Osteoblast (primary cell): ENCODE data around the gene SCYL2. TPM values are rescaled to one million over a fixed set of nuclear protein-coding genes. Genes with fewer than 3 reads are reported as not detected.

Experiments used
- DNase-seq: peaks from one replicate; pipeline ENCODE4 v3.0.0; 2011; ENCODE audit warnings: low spot score, mixed read lengths; ENCODE audit not compliant: insufficient read length; ENCODE audit errors: missing footprints
- H2AFZ ChIP-seq: 2 replicates; pipeline ENCODE4 v1.6.0; 2011; ENCODE audit warnings: mild to moderate bottlenecking, low read length
- H3K27ac ChIP-seq: 2 replicates; pipeline ENCODE4 v1.5.1; 2011; ENCODE audit warnings: mild to moderate bottlenecking, low read depth, low read length, moderate library complexity
- H3K27me3 ChIP-seq: 2 replicates; pipeline ENCODE4 v1.6.0; 2012; ENCODE audit warnings: mild to moderate bottlenecking, control low read depth, inconsistent platforms, low read length, moderate library complexity; ENCODE audit not compliant: insufficient read depth
- H3K36me3 ChIP-seq: 2 replicates; pipeline ENCODE4 v1.5.1; 2011; ENCODE audit warnings: mild to moderate bottlenecking, low read length, control low read depth, moderate library complexity; ENCODE audit not compliant: insufficient read depth
- H3K4me1 ChIP-seq: 2 replicates; pipeline ENCODE4 v1.5.1; 2011; ENCODE audit warnings: mild to moderate bottlenecking, low read length, control low read depth, moderate library complexity; ENCODE audit not compliant: insufficient read depth
- H3K4me2 ChIP-seq: 2 replicates; pipeline ENCODE4 v1.6.0; 2011; ENCODE audit warnings: mild to moderate bottlenecking, low read length; ENCODE audit not compliant: insufficient read depth
- H3K4me3 ChIP-seq: fragments of 200-600 bp; sonication (generic); 3 replicates; pipeline ENCODE4 v1.5.1; 2012; ENCODE audit warnings: mild to moderate bottlenecking, low read length, inconsistent platforms; ENCODE audit not compliant: insufficient read depth
- H3K79me2 ChIP-seq: 2 replicates; pipeline ENCODE4 v1.6.0; 2012; ENCODE audit warnings: mild to moderate bottlenecking, low read length, control low read depth, inconsistent platforms; ENCODE audit not compliant: insufficient read depth
- H3K9me3 ChIP-seq: 2 replicates; pipeline ENCODE4 v1.5.1; 2011; ENCODE audit warnings: low read depth, low read length, control low read depth
- H4K20me1 ChIP-seq: 2 replicates; pipeline ENCODE4 v1.6.0; 2012; ENCODE audit warnings: mild to moderate bottlenecking, low read length, control low read depth; ENCODE audit not compliant: insufficient read depth
- CTCF ChIP-seq: IDR thresholded peaks from 2 replicates; pipeline ENCODE4 v1.5.1; 2011; ENCODE audit warnings: mild to moderate bottlenecking, low read depth, low read length, moderate library complexity; ENCODE audit errors: extremely low read depth
- total RNA-seq: library from RNA; depleted of rRNA; stranded (reverse); fragments of >200 nt; gene quantifications from 2 replicates; pipeline ENCODE4 v1.2.3, GENCODE V29; 2012

The SCYL2 gene
- total RNA-seq, 1 donor = 64.4 TPM

GRCh38 chr12:100267603-100268281 lies 765 bp downstream of the SCYL2 start:
- Histone ChIP-seq H3K36me3 (no peaks in the 10 kb centered on the region), H3K4me3 (peak overlapping the region; percentile 98), H3K9me3 (no peaks in the 10 kb centered on the region), H3K4me2 (peak overlapping the region; percentile 89), H3K27ac (peak overlapping the region; percentile 95), H3K27me3 (no peaks in the 10 kb centered on the region), H2AFZ (peak overlapping the region; percentile 82), H4K20me1 (peaks cover 12% of the 10 kb centered on the region), H3K79me2 (peaks cover 55% of the 10 kb centered on the region), H3K4me1 (peaks cover 21% of the 10 kb centered on the region)
- no peak for DNase-seq
- TF ChIP-seq CTCF = no peak

DNA sequence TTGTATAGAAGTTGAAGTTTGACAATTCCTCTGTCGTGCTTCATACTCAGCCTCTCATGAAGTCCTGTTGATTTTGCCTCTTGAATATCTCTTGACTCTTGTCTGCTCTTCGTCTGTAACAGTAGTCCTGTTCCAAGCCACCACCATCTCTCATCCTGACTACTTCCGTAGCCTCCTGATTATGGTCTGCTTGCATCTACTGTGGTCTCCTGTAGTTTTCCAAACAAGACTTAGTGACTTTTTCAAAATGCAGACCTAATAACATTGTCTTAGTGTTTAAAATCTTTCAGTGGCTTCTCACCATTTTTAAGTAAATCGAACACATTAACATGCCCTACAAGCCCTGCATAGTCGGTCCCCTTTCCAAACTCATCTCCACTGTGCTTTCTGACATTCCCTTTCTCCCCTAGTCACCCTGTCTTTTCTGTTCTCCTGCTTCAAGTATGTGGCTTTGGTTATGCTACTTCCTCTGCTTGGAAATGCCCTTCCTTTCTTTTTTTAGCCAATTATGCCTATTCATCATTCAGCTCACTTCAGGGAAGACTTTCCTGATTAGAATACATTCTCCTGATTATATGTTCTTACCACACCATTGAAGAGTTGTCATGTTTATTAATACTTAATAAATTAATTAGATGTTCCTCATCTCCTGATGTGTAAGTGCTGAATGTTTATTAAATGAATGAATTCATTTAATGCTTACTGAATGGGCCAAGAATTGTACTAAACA lies 2.0 kb downstream of the SCYL2 start:
- Histone ChIP-seq H2AFZ (no peak overlapping the region), H3K4me1 (peaks cover 21% of the 10 kb centered on the region), H3K4me3 (peak overlapping the region; percentile 98), H3K4me2 (peak overlapping the region; percentile 89), H3K9me3 (no peaks in the 10 kb centered on the region), H3K27ac (peak overlapping the region; percentile 95), H3K79me2 (peaks cover 68% of the 10 kb centered on the region), H4K20me1 (peaks cover 17% of the 10 kb centered on the region), H3K27me3 (no peaks in the 10 kb centered on the region), H3K36me3 (no peaks in the 10 kb centered on the region)
- TF ChIP-seq CTCF = no peak
- peak; percentile 25 for DNase-seq

DNA sequence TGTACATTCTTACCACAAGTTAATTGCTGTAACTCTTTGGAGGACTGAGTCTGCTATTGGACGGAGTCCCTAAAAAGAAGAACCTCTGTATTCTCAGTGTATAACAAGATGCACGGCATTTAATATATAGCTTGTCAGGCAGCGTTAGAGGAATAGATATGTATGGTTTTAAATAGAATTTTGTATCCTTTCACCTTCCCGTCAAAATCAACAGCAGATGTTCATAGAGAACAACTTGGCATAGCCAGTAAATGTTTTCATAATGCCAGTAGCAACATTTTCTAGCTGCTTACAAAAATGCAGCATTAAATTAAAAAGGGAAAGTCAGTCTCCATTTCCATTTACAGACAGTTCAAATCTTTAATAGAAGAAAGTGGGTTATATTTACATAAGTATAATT lies 6.8 kb downstream of the SCYL2 start:
- H4K20me1 ChIP-seq = peaks cover 9% of the 10 kb centered on the region
- no peak for TF ChIP-seq CTCF
- no peaks in the 10 kb centered on the region for H3K9me3 ChIP-seq

DNA sequence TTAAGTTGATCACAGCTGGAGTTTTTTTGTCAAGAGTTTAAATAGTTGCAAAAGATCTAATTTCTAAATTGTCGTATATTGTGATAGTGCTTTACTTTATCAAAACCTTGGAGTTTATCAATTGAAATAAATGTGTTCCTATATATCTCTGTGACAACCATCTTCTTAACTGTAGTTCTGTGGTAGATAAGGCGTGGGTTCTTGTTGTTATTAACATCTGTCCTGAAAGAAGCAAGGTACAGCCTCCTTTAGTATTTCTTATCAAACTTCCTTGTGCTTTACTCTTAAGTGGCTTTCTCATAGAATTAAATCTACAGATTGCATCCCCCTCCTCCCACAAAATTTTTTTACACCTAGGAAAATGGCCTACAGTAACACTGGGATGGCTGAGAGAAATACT lies 7.3 kb downstream of the SCYL2 start:
- Histone ChIP-seq H3K79me2 (peaks cover 96% of the 10 kb centered on the region), H4K20me1 (peaks cover 13% of the 10 kb centered on the region), H3K4me1 (peaks cover 4% of the 10 kb centered on the region), H3K27ac (no peak overlapping the region), H3K4me3 (no peak overlapping the region), H2AFZ (no peak overlapping the region), H3K4me2 (no peak overlapping the region), H3K27me3 (no peaks in the 10 kb centered on the region), H3K36me3 (no peaks in the 10 kb centered on the region), H3K9me3 (no peaks in the 10 kb centered on the region)
- no peak for TF ChIP-seq CTCF
- no peak for DNase-seq

More for the DNA sequence above, 6.8 kb downstream of the SCYL2 start:
- H3K27me3 ChIP-seq = no peaks in the 10 kb centered on the region
- peaks cover 96% of the 10 kb centered on the region for H3K79me2 ChIP-seq
- H2AFZ ChIP-seq = no peak overlapping the region
- H3K4me2 ChIP-seq = no peak overlapping the region
- no peak overlapping the region for H3K4me3 ChIP-seq
- no peak for DNase-seq
- no peaks in the 10 kb centered on the region for H3K36me3 ChIP-seq
- no peak overlapping the region for H3K27ac ChIP-seq
- H3K4me1 ChIP-seq = peaks cover 9% of the 10 kb centered on the region
